Erythroblast (primary cell): ENCODE results near the gene DNAH14.
"Not testable (repeated sequence)": the region's sequence is repeated elsewhere in the genome, so short reads cannot be mapped to it uniquely, and the experiment has no call there.

Experiments used
- DNase-seq, 2 experiments: peaks; one replicate each; lab custom pipeline; 2025; lab: John Stamatoyannopoulos, UW
- GATA1 ChIP-seq: IDR thresholded peaks from 2 replicates; pipeline ENCODE4 v1.6.1; 2011; ENCODE audit warnings: low read depth, mild to moderate bottlenecking, control low read depth, low read length, moderate library complexity
- POLR2A ChIP-seq: IDR thresholded peaks from 2 replicates; pipeline ENCODE4 v1.6.1; 2011; ENCODE audit warnings: mild to moderate bottlenecking, low read length

The DNAH14 gene

GRCh38 chr1:225004396-225004795 is 74.9 kb downstream of the DNAH14 start:
- no peak for DNase-seq
- TF ChIP-seq GATA1, result no peak
- no peak for TF ChIP-seq POLR2A

- DNase-seq, result not testable (repeated sequence)
Measured at GRCh38 chr1:225006352-225006751, 76.9 kb downstream of the DNAH14 start.

- not testable (repeated sequence) for DNase-seq
Measured at GRCh38 chr1:225008050-225008449, 78.6 kb downstream of the DNAH14 start.

- TF ChIP-seq POLR2A, result no peak
- DNase-seq, result no peak
Measured at GRCh38 chr1:225021037-225021436, 91.6 kb downstream of the DNAH14 start.

- TF ChIP-seq POLR2A, result no peak
- TF ChIP-seq GATA1, result no peak
- DNase-seq, result no peak
Measured at GRCh38 chr1:225026701-225027100, 97.2 kb downstream of the DNAH14 start.

- DNase-seq, result not testable (repeated sequence)
Measured at GRCh38 chr1:225036441-225036840, 107.0 kb downstream of the DNAH14 start.

GRCh38 chr1:225042263-225042662 is 112.8 kb downstream of the DNAH14 start:
- DNase-seq, result no peak

GRCh38 chr1:225044258-225044657 is 114.8 kb downstream of the DNAH14 start:
- TF ChIP-seq POLR2A, result no peak
- no peak for TF ChIP-seq GATA1
- DNase-seq, result no peak

More at GRCh38 chr1:225042263-225042662, 112.8 kb downstream of the DNAH14 start:
- no peak for TF ChIP-seq GATA1
- TF ChIP-seq POLR2A, result no peak

GRCh38 chr1:225049594-225049993 is 120.1 kb downstream of the DNAH14 start:
- TF ChIP-seq POLR2A (no peak), GATA1 (no peak)
- no peak for DNase-seq

GRCh38 chr1:225063722-225064121 is 134.2 kb downstream of the DNAH14 start:
- TF ChIP-seq GATA1 (no peak), POLR2A (no peak)
- no peak for DNase-seq

GRCh38 chr1:225070972-225071371 is 141.5 kb downstream of the DNAH14 start:
- TF ChIP-seq POLR2A (no peak), GATA1 (no peak)
- no peak for DNase-seq

- no peak for DNase-seq
- TF ChIP-seq GATA1, result no peak
- TF ChIP-seq POLR2A, result no peak
Measured at GRCh38 chr1:225097175-225097574, 167.7 kb downstream of the DNAH14 start.

GRCh38 chr1:225111000-225111399 is 181.5 kb downstream of the DNAH14 start:
- DNase-seq, result no peak
- TF ChIP-seq GATA1 (no peak), POLR2A (no peak)

- no peak for DNase-seq
- TF ChIP-seq POLR2A (no peak), GATA1 (no peak)
Measured at GRCh38 chr1:225113265-225113664, 183.8 kb downstream of the DNAH14 start.

- DNase-seq, result no peak
- no peak for TF ChIP-seq GATA1
- no peak for TF ChIP-seq POLR2A
Measured at GRCh38 chr1:225114354-225114990, 185.0 kb downstream of the DNAH14 start.
